CD8-positive, alpha-beta memory T cell (primary cell): Measurements from ENCODE around the gene GDF11. TPM values are rescaled to one million over a fixed set of nuclear protein-coding genes. Genes with fewer than 3 reads are reported as not detected.

ENCODE experiments used
- CTCF ChIA-PET: fragments of 350-600 bp; sonication (Branson Sonifier 250); formaldehyde crosslinking; loops from one replicate; lab custom pipeline; 2021; ENCODE audit warnings: antibody characterized with exemption; lab: Charles Lee
- POLR2A ChIA-PET: fragments of 350-600 bp; sonication (Branson Sonifier 250); formaldehyde crosslinking; loops from one replicate; lab custom pipeline; 2021; ENCODE audit warnings: antibody characterized with exemption; lab: Charles Lee
- DNase-seq, 5 donors: peaks; one replicate each; pipeline versions ENCODE4 v3.0.0 to v3.0.0-alpha.2; 2020 to 2022; ENCODE audit warnings: mixed read lengths in 1 of 5
- H3K27ac ChIP-seq: one replicate; pipeline ENCODE4 v1.7.0; 2013; ENCODE audit warnings: low read depth, mild to moderate bottlenecking, low read length, moderate library complexity
- H3K27me3 ChIP-seq: 2 replicates; pipeline ENCODE4 v1.7.0; 2013; ENCODE audit warnings: low read length, mild to moderate bottlenecking; ENCODE audit not compliant: insufficient read depth, poor library complexity, severe bottlenecking
- H3K36me3 ChIP-seq: 2 replicates; pipeline ENCODE4 v1.7.0; 2013; ENCODE audit warnings: mild to moderate bottlenecking, low read length, moderate library complexity; ENCODE audit not compliant: insufficient read depth
- H3K4me1 ChIP-seq: 2 replicates; pipeline ENCODE4 v1.7.0; 2013; ENCODE audit warnings: mild to moderate bottlenecking, low read length, moderate library complexity; ENCODE audit not compliant: insufficient read depth
- H3K4me3 ChIP-seq: 2 replicates; pipeline ENCODE4 v1.7.0; 2013; ENCODE audit warnings: mild to moderate bottlenecking, low read length
- H3K9me3 ChIP-seq: 2 replicates; pipeline ENCODE4 v1.7.0; 2013; ENCODE audit warnings: mild to moderate bottlenecking, low read length
- H3K27ac Mint-ChIP-seq, 8 donors: one replicate each; pipeline ENCODE4 v1.8.0; 2020 to 2021; ENCODE audit warnings: mixed read lengths in 8 of 8, mild to moderate bottlenecking in 6 of 8, inconsistent platforms in 3 of 8, moderate library complexity in 3 of 8
- H3K27me3 Mint-ChIP-seq, 2 donors: one replicate each; pipeline ENCODE4 v1.8.0; 2020 to 2021; ENCODE audit warnings: mixed read lengths in 2 of 2, mild to moderate bottlenecking in 1 of 2, moderate library complexity in 1 of 2
- H3K36me3 Mint-ChIP-seq, 3 donors: one replicate each; pipeline ENCODE4 v1.8.0; 2020 to 2021; ENCODE audit warnings: mixed read lengths in 3 of 3, inconsistent platforms in 1 of 3, mild to moderate bottlenecking in 1 of 3
- H3K4me1 Mint-ChIP-seq, 3 donors: one replicate each; pipeline ENCODE4 v1.8.0; 2020 to 2021; ENCODE audit warnings: mixed read lengths in 3 of 3, inconsistent platforms in 1 of 3, mild to moderate bottlenecking in 1 of 3
- H3K4me3 Mint-ChIP-seq, 7 donors: one replicate each; pipeline ENCODE4 v1.8.0; 2020 to 2021; ENCODE audit warnings: mixed read lengths in 7 of 7, mild to moderate bottlenecking in 6 of 7, moderate library complexity in 4 of 7, inconsistent platforms in 2 of 7
- H3K9me3 Mint-ChIP-seq, 5 donors: one replicate each; pipeline ENCODE4 v1.8.0; 2020 to 2022; ENCODE audit warnings: mixed read lengths in 5 of 5, mild to moderate bottlenecking in 3 of 5, moderate library complexity in 2 of 5, inconsistent platforms in 1 of 5
- polyA plus RNA-seq: library from polyadenylated mRNA; unstranded; fragments of 300-500 nt; fragmentation: Illumina TruSeq; gene quantifications from one replicate; pipeline ENCODE4 v1.2.3, GENCODE V29; 2021
- total RNA-seq, 2 experiments: library from RNA; stranded (reverse); gene quantifications; one replicate each; pipeline ENCODE4 v1.2.3, GENCODE V29; 2021

GDF11 gene
- total and polyA plus RNA-seq, 3 experiments from 2014 or later, result 1.4 to 13.5 (median 13.1) TPM

- Mint-ChIP-seq H3K4me1 (peaks cover 18 to 22% (median 20%) of the 10 kb centered on the region in 3 donors), H3K27ac (peak overlapping the region in 2 of 8 donors; percentile 57 to 64), H3K27me3 (peaks cover 25% of the 10 kb centered on the region in 2 donors), H3K9me3 (no peaks in the 10 kb centered on the region), H3K36me3 (no peaks in the 10 kb centered on the region), H3K4me3 (peak overlapping the region; percentile 71 to 93 (median 87))
- ChIA-PET POLR2A (no interaction called here), CTCF (no interaction called here)
- peaks cover 12% of the 10 kb centered on the region for H3K27me3 ChIP-seq
- DNase-seq, result no peak
- peaks cover 16% of the 10 kb centered on the region for H3K4me1 ChIP-seq
- peak overlapping the region; percentile 60 for H3K4me3 ChIP-seq
- H3K9me3 ChIP-seq, result no peaks in the 10 kb centered on the region
- no peak overlapping the region for H3K27ac ChIP-seq
- H3K36me3 ChIP-seq, result no peaks in the 10 kb centered on the region
These were observed 34.2 kb upstream of the GDF11 start for GRCh38 chr12:55708695-55709233.

- no peak overlapping the region for H3K27ac ChIP-seq
- H3K36me3 Mint-ChIP-seq, result peaks cover 0 to 5% (median 0%) of the 10 kb centered on the region in 3 donors
- ChIA-PET POLR2A (no interaction called here), CTCF (interaction anchor here (2.2 kb wide), 1 partner anchor 25 kb away, joined by 6 read pairs; no protein-coding TSS in a partner anchor)
- peaks cover 31 to 35% (median 35%) of the 10 kb centered on the region in 3 donors for H3K4me1 Mint-ChIP-seq
- no peaks in the 10 kb centered on the region for H3K36me3 ChIP-seq
- no peak overlapping the region for H3K4me3 ChIP-seq
- H3K4me3 Mint-ChIP-seq, result no peak overlapping the region
- no peak for DNase-seq
- peaks cover 3% of the 10 kb centered on the region for H3K27me3 ChIP-seq
- H3K4me1 ChIP-seq, result peaks cover 27% of the 10 kb centered on the region
- H3K27me3 Mint-ChIP-seq, result peaks cover 19% of the 10 kb centered on the region in 2 donors
- no peaks in the 10 kb centered on the region for H3K9me3 ChIP-seq
- peak overlapping the region in 2 of 8 donors; percentile 29 to 69 for H3K27ac Mint-ChIP-seq
- no peaks in the 10 kb centered on the region for H3K9me3 Mint-ChIP-seq
These were observed 31.0 kb upstream of the GDF11 start for GRCh38 chr12:55711786-55712553.

- ChIA-PET POLR2A (interaction anchor here (0.6 kb wide), 1 partner anchor 745 kb away, joined by 8 read pairs; no protein-coding TSS in a partner anchor), CTCF (interaction anchor here (2.2 kb wide), 1 partner anchor 24 kb away, joined by 6 read pairs; no protein-coding TSS in a partner anchor)
- peaks cover 14 to 15% of the 10 kb centered on the region in 2 donors for H3K27me3 Mint-ChIP-seq
- peak overlapping the region in 1 of 8 donors; percentile 69 for H3K27ac Mint-ChIP-seq
- no peaks in the 10 kb centered on the region for H3K36me3 ChIP-seq
- H3K4me3 ChIP-seq, result no peak overlapping the region
- peaks cover 27% of the 10 kb centered on the region for H3K4me1 ChIP-seq
- H3K4me1 Mint-ChIP-seq, result peaks cover 35 to 39% (median 38%) of the 10 kb centered on the region in 3 donors
- no peak overlapping the region for H3K27ac ChIP-seq
- H3K36me3 Mint-ChIP-seq, result peaks cover 0 to 5% (median 0%) of the 10 kb centered on the region in 3 donors
- H3K27me3 ChIP-seq, result no peaks in the 10 kb centered on the region
- H3K4me3 Mint-ChIP-seq, result peak overlapping the region in 1 of 7 donors; percentile 87
- H3K9me3 ChIP-seq, result no peaks in the 10 kb centered on the region
- no peaks in the 10 kb centered on the region for H3K9me3 Mint-ChIP-seq
- no peak for DNase-seq
These were observed 30.1 kb upstream of the GDF11 start for GRCh38 chr12:55712700-55713415.

- Mint-ChIP-seq H3K4me1 (peaks cover 32 to 40% (median 36%) of the 10 kb centered on the region in 3 donors), H3K27me3 (peaks cover 8 to 9% of the 10 kb centered on the region in 2 donors), H3K27ac (peak overlapping the region in 1 of 8 donors; percentile 73), H3K4me3 (peak overlapping the region in 3 of 7 donors; percentile 44 to 87 (median 44)), H3K9me3 (no peaks in the 10 kb centered on the region), H3K36me3 (peaks cover 0 to 11% (median 0%) of the 10 kb centered on the region in 3 donors)
- no peaks in the 10 kb centered on the region for H3K9me3 ChIP-seq
- H3K36me3 ChIP-seq, result no peaks in the 10 kb centered on the region
- H3K27ac ChIP-seq, result no peak overlapping the region
- peaks cover 20% of the 10 kb centered on the region for H3K4me1 ChIP-seq
- no peaks in the 10 kb centered on the region for H3K27me3 ChIP-seq
- CTCF ChIA-PET, result no interaction called here
- DNase-seq, result no peak
- POLR2A ChIA-PET, result interaction anchor here (0.6 kb wide), 1 partner anchor 31 kb away, joined by 3 read pairs; no protein-coding TSS in a partner anchor
- no peak overlapping the region for H3K4me3 ChIP-seq
These were observed 29.2 kb upstream of the GDF11 start for GRCh38 chr12:55713721-55714120.

GRCh38 chr12:55715169-55715764, 27.7 kb upstream of the GDF11 start:
- ChIA-PET POLR2A (interaction anchor here (0.7 to 2.3 kb wide), 7 partner anchors 9 to 971 kb away, joined by 3 to 8 read pairs (median 4); partner anchors contain the start of genes CD63, ORMDL2 and SARNP), CTCF (interaction anchor here (0.5 to 3.8 kb wide), 7 partner anchors 9 to 781 kb away, joined by 3 to 37 read pairs (median 4); partner anchors contain the start of gene DNAJC14)
- peak overlapping the region; percentile 89 to 98 (median 95) for H3K27ac Mint-ChIP-seq
- Histone ChIP-seq H3K27ac (peak overlapping the region; percentile 79), H3K9me3 (no peaks in the 10 kb centered on the region), H3K4me1 (peaks cover 18% of the 10 kb centered on the region), H3K27me3 (no peaks in the 10 kb centered on the region), H3K4me3 (peak overlapping the region; percentile 98), H3K36me3 (no peaks in the 10 kb centered on the region)
- peak overlapping the region; percentile 82 to 97 (median 93) for H3K4me3 Mint-ChIP-seq
- H3K4me1 Mint-ChIP-seq, result peaks cover 29 to 49% (median 31%) of the 10 kb centered on the region in 3 donors
- H3K9me3 Mint-ChIP-seq, result no peaks in the 10 kb centered on the region
- no peak for DNase-seq
- H3K27me3 Mint-ChIP-seq, result peaks cover 0 to 7% of the 10 kb centered on the region in 2 donors
- peaks cover 0 to 19% (median 0%) of the 10 kb centered on the region in 3 donors for H3K36me3 Mint-ChIP-seq

- peaks cover 21% of the 10 kb centered on the region for H3K4me1 ChIP-seq
- Mint-ChIP-seq H3K27me3 (peaks cover 0 to 5% of the 10 kb centered on the region in 2 donors), H3K4me3 (peak within 1 kb of the TSS; percentile 82 to 97 (median 93)), H3K9me3 (no peaks in the 10 kb centered on the region), H3K27ac (peak within 1 kb of the TSS; percentile 89 to 98 (median 95)), H3K4me1 (peaks cover 31 to 57% (median 33%) of the 10 kb centered on the region in 3 donors), H3K36me3 (peaks cover 0 to 25% (median 0%) of the 10 kb centered on the region in 3 donors)
- H3K27ac ChIP-seq, result peak within 1 kb of the TSS; percentile 79
- no peaks in the 10 kb centered on the region for H3K9me3 ChIP-seq
- CTCF ChIA-PET, result interaction anchor here (0.5 to 3.8 kb wide), 7 partner anchors 9 to 780 kb away, joined by 3 to 37 read pairs (median 4); partner anchors contain the start of gene DNAJC14
- peak; percentile 87 to 96 (median 92) for DNase-seq
- H3K4me3 ChIP-seq, result peak within 1 kb of the TSS; percentile 98
- POLR2A ChIA-PET, result interaction anchor here (0.7 to 2.3 kb wide), 10 partner anchors 9 to 970 kb away, joined by 3 to 8 read pairs (median 3); partner anchors contain the start of genes CD63, DNAJC14, ORMDL2 and RAB5B
- no peaks in the 10 kb centered on the region for H3K27me3 ChIP-seq
- no peaks in the 10 kb centered on the region for H3K36me3 ChIP-seq
These were observed 26.9 kb upstream of the GDF11 start, which contains the start of gene BLOC1S1 for GRCh38 chr12:55715833-55716581. TSS of gene BLOC1S1 (plus strand) at chr12:55716046. CDS start at chr12:55716052, 6 bp downstream.
